Activated CD4-positive, alpha-beta T cell treated with anti-CD3 and anti-CD28 coated beads, Interleukin-2, amount 50 U/mL, for 48 hours (primary cell): ENCODE measurements around the gene ZBTB20.
A peak's percentile ranks its signal among the peaks of the same experiment; 100 is the strongest.
"Not testable (repeated sequence)": the region's sequence is repeated elsewhere in the genome, so short reads cannot be mapped to it uniquely, and the experiment has no call there.

Experiments
- DNase-seq, 2 experiments: peaks; one replicate each; pipeline ENCODE4 v3.0.0-alpha.2; 2020

ZBTB20 gene

DNA sequence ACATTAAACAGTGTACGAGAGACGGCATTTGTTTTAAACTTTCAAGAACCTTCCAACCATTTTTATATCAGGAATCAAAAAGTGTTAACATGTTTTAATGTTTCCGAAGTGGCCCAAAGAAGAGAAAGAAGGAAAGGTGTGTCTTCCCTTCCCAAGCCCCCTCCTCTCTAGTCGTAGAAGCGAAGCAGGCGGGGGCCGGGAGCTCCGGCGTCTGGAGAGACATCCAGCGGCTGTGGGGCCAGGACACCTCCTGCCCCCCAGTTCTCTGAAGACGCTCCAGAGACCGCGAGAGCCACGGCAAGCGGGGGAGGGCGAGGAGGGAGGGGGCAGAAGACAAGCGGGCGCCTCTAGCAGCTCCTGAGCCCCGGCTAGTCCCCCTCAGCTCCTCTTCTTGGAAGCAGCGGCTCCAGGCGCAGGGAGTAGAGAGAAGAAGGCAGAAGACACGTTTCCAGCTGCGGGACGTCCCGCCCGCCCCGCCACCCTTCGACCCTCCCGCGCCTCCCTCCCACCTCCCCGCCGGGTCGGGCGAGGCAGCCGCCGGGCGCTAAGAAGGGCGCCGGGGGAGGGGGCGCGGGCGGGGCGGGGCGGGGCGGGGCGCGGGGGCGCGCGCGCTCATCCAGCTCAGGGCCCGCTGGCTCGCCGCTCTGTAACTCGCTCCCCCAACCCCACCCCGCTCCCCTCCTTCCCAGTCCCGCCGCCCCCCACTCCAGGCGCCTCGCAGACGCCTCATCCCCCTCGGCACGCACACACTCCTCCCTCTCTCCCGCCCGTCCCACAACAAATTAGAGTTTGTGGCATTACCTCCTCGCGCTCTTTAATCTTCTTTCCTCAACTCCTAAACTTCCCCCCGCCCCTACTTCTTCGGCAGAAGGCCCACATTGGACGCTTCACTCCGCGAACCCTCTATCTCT is at the start of gene ZBTB20:
Gene ZBTB20, minus strand, starts transcription at position 871 of the 911 bp plus-strand sequence.
- DNase-seq: peak; percentile 64 to 69

DNA sequence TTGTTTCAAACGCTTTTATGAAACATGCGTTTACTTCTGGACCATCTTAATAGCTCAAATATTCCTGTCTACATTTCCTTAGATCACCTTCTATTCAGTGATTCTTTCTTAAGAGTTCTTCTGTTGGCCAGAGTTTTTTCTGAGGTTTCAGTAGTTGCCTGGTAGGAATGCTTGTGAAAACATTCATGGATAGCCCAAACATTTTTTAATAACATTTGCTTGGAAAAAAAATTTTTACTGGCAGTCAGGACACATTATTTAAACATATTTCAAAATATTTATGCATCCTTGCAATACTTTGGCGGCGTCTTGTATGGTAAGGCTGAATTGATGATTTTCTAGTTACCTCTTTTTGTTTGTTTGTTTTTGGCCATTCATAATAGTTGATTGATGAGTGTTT is 47.4 kb upstream of the ZBTB20 start:
- no peak for DNase-seq

DNA sequence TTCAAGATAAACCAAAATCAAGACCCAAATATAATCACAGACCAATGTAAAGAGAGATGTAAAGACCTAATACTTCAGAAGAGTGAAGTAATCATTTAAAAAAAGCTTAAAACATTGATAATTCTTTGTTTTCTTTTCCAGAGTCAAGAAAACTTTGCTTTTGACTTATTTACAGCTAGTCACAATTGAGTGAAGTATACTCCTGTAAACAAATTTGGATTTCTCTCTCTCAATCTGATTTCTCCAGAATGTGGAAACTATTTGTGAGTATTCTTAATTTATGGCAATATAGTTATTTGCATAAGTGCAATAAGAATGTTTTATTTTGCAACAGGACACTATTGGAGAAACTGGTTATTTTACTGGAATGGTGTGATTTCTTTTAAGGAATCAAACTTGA is 43.7 kb upstream of the ZBTB20 start:
- DNase-seq: no peak

DNA sequence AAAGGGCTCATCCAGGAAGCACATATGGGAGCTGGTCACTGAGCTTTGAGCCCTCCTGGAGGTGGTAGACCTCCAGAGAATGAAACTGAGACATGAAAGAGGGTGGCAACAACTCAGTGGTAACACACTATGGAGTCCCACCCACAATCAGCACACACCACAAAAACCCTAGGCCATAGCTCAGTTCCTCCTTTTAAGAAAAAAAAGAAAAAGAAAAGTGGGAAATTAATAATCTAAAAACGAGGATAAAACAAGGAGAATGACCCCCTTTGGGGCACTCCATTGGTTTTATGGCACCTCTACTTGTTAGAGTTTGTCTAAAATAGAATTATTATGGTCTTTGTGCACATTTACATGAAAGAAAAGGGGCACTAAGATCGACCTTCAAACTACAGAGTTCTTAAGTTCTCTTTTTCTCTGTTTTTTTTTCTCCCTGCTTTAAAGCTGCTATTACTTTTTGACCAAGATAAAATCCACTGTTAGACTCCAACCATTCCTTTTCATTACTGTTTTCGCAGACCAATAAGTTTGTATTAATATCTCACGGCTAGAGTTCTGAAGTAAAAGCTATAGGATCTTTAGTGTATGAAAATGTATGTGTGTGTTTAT is 40.2 kb upstream of the ZBTB20 start:
- DNase-seq: no peak

DNA sequence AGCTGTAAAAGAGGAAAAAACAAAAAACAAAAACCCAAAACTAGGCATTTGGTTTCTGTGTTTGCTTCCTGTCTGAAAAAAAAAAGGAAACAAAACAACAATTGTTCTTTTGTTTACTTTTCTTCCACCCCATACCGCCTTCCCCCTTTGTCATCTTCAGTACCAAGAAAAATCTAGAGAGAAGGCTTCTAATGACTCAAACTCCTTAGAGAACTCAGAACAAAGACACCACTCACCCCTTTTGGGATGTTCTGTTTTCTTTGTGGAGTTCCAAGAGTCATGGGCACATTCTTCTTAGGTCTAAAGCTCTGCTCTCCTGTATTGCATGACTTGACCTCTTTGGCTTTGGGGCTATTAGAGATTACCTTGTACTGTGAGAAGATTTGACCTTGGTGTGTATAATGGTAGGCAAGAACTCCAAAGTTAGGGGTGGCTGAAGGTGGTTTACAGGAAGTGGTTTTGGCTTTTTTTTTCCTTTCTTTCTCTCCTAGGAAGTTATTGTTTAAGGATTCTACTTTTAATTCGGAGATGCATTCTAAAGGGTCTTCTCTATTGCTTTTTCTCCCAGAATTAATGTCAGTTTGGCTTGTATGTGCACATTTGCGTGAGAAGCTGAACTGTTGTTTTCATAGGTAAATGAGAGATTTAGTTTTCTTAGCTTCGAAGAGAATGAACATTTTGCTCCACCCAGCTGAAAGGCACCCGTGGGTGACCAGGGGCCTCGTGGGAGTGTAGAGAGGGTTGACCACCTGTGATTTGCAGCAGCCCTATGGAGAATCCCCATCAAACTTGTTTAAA is 39.5 kb upstream of the ZBTB20 start:
- DNase-seq: no peak

DNA sequence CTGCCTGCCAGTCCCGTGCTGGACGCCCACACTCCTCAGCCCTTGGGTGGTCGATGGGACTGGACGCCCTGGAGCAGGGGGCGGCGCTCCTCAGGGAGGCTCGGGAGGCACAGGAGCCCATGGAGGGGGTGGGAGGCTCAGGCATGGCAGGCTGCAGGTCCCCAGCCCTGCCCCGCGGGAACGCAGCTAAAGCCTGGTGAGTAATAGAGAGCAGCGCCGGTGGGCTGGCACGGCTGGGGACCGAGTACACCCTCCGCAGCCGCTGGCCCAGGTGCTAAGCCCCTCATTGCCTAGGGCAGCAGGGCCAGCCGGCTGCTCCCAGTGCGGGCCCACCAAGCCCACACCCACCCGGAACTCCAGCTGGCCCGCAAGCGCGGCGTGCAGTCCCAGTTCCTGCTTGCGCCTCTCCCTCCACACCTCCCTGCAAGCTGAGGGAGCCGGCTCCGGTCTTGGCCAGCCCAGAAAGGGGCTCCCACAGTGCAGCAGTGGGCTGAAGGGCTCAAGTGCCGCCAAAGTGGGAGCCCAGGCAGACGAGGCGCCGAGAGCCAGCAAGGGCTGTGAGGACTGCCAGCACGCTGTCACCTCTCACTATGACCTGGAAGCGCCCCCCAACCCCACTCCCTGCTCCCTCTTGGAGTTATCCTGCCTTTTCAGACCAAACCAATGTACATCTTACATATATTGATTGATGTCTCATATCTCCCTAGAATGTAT is 37.9 kb upstream of the ZBTB20 start:
- not testable (repeated sequence) for DNase-seq

DNA sequence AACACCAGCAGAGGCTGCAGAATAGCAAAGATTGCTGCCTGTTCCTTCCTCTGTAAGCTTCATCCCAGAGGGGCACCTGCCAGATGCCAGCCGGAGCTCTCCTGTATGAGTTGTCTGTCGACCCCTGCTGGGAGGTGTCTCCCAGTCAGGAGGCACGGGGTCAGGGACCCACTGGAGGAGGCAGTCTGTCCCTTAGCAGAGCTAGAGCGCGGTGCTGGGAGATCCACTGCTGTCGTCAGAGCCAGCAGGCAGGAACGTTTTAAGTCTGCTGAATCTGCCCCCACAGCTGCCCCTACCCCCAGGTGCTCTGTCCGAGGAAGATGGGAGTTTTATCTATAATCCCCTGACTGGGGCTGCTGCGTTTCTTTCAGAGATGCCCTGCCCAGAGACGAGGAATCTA is 31.8 kb upstream of the ZBTB20 start:
- not testable (repeated sequence) for DNase-seq

DNA sequence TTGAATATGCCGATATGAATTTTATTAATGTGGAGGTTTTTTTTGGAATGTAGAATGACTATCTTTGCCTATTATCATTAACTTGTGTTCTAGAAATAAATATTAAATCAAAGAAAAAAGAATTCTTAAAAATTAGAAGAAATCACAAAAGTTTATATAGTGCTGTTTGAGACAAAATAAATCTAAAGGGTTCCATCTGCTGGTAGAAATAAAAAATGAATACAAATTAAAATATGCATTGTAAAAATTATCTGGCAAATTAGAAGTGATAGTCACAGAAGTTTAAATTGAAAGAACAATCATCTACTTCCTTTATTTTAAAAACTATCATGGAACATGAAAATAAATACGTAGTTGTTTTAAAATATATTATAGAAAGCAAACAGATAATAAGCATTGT is 22.7 kb upstream of the ZBTB20 start:
- no peak for DNase-seq

DNA sequence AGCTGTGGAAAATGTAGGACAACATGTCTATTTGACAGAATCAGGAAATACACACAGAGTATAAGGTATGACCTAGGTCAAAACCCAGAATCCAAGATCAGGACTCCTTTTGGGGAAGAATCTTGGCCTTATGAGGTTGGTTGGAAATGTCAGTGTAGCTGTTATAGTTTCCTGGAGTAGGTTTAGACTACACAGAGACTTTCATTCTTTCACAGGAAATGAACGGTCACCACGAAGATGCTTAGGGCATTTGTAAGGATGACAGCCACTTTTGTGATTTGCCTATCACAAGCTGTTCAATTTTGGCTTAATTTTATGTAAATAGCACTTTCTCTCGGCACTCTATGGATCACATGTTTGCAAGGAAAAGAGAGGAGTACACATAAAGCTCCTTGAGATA is 18.6 kb upstream of the ZBTB20 start:
- DNase-seq: no peak

DNA sequence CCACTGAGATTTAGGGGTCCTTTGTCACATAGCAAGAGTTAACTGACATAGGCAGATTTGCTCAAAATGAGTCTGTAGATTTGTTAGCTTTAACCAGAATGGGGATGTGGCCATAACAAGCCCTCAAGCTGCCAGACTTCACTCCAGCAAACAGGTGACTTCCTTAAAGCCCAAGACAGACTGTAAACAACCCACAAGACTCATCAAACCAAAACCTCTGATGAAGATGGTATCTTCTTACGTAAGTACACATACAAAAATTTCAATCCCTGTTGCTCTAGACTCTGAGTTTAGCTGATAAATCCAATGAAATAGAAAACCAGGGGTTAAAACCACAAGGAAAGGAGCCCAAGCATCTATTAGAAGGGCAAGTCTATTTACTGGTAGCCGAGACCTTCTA is 18.2 kb upstream of the ZBTB20 start:
- no peak for DNase-seq

DNA sequence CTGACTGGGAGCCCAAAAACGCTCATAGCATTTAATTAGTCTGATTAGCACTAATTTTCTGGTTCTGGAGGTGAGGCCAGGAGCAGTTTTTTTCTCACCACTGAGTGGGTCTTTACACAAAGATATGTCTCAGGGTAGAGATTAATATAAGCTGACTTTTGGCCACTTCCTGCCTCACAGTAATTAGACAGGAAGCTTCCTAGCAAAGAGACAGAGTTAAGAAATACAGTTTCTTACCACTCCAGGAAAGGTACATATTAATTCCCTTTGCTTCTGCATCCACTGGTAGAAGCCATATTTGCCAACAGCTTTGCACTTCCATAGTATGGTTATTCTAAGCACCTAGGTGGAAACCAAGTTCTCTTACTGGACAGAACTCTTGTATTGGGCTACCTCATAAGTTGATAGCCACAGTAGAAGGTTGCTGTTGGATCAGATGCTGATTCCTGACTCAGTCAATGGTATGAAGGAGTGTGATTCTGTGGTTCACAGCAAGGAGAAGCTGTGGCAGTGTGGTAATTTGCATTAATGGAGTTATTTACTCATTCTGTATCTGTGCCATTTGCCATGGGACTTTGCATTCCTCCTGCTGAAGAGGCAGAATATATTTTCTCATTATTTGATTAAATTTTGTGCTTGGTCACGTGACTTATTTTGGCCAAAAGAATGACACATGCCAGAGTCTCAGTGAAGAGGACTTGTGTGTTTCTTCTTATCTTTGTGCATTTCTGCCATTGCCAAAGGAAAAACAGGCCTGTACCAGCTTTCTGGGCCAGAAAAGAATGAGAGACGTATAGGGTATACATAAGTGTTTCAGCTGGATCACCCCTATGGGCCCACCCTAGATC is 17.5 kb upstream of the ZBTB20 start:
- no peak for DNase-seq

DNA sequence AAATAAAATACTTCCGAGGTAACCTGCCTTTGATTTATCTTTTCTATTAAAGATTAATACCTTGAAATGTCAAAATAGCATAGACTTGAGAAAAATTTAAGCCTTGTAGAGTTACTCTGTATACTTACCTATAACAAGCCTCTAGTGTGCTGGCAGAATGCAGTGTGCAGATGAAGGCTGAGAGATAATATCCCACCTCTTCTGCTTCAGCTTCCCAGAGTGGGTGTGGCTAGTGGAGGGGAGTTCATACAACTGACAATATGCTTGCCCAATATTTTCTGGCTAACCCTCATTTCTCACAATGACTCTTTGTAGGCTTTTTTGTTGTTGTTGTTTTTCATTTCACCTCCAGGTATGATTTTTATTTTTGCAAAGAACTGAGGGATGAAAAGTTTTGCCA is 15.7 kb upstream of the ZBTB20 start:
- no peak for DNase-seq

DNA sequence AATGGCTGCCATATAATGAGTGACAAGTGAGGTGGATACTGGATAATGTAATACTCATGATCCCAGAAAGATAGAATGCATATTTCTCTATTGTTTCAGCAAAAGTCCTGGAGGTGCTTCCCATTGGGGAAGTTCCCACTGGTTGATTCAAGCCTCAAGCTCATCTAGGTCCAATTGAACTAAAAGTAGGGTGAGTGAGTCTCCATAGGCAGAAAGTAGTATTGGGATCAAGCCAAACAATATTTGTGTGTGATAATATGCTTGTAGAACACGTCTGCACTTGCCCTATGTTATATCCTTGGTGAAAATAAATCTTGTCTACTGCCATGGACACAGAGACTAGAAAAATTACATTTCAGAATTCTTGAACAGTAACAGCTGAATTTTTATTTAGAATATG is 14.8 kb upstream of the ZBTB20 start:
- no peak for DNase-seq

DNA sequence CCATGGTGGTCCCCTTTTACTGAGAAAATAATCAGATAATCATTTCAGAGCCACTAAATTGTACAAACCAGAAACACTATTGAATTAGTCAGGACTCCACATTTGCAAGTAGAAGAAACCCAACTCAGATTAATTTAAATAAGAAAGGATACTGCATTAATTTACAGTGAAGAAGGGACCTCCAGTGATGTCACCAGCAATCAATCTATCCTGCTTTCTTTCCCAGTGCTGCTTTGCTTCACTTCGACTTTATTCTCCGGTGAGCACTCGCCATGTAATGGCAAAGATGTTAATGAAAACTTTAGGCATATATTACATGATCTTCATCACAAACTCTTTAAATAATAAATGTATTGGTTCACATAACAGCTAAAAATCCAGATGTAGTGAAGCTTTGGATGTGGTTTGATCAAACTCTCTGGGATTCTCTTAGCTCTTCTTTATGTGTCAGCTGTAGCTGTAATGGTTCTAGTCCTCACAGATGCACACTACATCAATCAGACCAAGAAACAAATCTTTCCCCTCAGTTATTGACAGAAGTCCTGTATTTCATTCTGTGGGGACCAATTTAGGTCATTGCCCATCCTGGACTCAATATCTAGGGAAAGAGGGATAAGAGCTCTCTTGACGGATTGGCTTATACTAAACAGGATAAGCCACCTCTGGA is 14.2 kb upstream of the ZBTB20 start:
- DNase-seq: no peak

DNA sequence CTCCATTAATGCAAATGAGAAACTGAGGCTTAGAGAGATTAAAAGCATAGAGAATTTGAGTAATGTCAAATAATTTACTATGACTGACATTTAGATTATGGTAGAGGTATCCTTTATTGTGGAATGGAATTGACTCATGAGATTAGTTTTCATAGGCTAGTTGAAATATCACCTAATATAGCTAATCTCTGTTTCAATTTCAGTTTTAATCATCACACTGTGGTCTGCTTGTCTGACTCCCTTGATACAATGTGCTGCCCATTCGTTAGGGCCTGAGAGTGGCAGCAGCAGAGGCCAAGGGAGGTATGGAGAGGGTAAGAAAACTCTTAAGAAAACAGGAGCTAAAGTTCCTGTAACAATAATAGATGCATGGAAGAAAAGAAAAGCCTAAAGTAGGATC is 13.2 kb upstream of the ZBTB20 start:
- no peak for DNase-seq

DNA sequence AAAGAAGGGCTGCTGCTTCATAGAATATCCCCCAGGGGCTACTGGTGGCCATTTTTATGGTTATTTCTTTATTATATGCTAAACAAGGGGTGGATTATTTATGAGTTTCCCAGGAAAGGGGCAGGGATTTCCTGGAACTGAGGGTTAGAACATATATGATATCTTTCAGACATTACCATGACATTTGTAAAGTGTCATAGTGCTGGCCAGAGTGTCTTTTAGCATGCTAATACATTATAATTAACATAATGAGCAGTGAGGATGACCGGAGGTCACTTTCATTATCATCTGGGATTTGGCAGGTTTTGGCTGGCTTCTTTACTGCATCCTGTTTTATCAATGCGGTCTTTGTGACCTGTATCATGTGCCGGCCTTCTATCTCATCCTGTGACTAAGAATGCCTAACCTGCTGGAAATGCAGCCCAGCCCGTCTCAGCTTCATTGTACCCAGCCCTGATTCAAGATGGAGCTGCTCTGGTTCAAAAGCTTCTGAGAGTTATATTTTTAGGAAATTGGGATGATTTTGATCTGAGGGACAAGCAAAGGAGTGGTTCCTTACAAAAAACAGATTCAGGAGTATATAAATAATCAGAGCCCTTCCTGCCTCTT is 9.1 kb upstream of the ZBTB20 start:
- no peak for DNase-seq

DNA sequence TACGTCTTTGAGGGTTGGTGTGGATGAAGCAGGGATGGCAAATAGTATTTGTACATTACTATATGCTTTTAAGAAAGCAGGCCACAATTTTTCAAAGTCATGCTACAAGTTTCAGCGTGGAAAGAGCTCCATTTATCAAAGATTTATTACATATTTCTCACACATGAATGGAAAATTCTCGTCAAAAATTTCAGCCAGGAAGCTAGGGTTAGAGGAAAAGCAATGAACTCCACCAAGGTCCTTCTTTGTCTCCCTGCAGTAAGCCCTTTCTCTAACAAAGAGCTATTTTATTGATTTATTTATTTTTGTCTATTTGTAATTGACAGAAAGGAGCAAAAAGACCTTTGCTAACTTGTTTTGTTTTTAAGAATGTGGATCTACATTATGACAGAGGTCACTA is 7.5 kb upstream of the ZBTB20 start:
- no peak for DNase-seq

DNA sequence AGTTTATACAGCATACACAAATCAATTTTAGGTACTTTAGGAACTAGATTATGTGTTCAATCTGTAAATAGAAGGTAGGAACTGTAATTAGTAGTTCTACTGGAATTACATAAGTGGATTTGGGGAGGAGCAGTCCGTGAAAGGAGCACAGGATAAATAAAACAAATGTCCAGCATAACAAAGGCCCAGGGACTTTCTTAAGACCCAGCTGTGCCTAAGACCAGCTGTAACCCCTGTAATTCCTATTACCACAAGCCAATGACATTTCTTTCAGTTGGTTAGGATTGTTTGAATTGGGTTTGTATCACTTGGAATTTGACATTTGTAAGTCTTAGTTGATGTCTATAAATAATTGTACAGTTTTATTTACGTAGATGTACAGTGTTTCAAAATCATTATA is 4.8 kb upstream of the ZBTB20 start:
- DNase-seq: no peak

DNA sequence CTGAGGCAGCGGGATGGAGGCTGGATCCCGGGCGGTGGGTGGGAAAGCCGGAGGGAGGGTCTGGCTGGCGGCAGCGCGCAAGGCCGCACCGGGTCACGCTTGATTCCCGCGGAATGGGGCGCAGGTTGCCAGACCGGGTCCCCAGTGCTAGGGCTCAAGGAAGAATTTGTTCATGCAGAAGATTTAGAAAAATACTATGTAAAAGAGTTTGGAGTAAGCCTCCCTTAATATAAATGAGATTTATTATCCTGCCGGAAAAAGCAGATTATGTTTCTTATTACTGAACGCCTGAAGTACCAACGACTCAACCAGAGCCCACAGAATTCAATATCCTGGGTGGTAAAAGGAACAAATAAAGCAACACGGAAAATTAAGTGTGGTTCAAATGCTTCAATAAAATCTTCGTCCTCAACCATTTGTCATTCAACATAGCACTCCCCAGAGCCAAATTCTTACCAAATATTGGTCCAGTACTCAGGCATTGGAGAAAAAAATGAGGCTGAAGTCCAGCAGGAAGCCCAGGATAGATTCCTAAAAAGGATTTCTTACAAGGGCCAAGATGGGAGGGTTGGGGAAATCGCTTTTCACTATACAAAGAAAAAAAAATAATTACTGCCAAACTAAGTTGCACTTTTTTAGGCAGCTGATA is 1.2 kb upstream of the ZBTB20 start:
- no peak for DNase-seq

DNA sequence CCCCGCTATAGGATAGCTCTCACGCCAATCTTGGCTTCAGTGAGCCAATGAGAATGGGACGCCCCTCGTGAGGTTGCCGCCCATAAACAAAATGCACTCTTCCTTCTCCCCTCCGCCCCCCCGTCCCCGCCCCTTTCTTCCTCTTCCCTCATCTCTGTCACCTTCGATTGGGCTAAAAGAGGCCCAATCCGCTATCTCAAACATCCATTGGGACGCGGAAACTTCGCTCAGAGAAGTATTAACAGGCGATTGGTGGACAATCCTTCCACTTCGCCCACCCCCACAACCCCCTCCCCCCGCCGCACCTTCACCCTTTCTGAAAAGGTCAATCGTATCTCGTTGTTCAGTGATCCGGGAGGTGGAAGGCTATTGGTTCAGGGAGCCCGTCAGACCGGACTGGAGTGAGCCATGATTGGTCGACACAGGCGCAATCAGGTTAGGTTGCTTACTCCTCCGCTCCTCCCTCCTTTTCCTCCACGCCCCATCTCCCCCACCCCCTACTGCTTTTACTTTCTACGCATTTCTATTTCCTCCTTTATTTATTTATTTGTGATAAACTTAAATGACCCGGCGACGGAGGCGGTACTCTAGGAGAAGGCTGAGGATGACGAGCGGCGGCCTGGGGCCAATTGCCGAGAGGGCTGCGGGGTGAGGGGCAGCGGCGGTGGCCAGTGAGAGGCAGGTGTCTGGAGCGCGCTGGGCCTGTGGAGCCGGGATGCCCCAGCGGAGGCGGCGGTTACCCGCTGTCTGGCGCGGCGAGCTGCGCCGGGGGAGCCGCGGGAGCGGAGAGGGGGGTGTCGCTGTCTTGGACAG is 447 bp upstream of the ZBTB20 start:
- peak; percentile 94 for DNase-seq
